GM19238 (cell line): Measurements from ENCODE around the gene FRAS1.
"Not testable (repeated sequence)": the region's sequence is repeated elsewhere in the genome, so short reads cannot be mapped to it uniquely, and the experiment has no call there.

Experiments
- DNase-seq: peaks from one replicate; pipeline ENCODE4 v3.0.0; 2011; ENCODE audit warnings: low spot score; ENCODE audit not compliant: insufficient read length

The FRAS1 gene, protein sequence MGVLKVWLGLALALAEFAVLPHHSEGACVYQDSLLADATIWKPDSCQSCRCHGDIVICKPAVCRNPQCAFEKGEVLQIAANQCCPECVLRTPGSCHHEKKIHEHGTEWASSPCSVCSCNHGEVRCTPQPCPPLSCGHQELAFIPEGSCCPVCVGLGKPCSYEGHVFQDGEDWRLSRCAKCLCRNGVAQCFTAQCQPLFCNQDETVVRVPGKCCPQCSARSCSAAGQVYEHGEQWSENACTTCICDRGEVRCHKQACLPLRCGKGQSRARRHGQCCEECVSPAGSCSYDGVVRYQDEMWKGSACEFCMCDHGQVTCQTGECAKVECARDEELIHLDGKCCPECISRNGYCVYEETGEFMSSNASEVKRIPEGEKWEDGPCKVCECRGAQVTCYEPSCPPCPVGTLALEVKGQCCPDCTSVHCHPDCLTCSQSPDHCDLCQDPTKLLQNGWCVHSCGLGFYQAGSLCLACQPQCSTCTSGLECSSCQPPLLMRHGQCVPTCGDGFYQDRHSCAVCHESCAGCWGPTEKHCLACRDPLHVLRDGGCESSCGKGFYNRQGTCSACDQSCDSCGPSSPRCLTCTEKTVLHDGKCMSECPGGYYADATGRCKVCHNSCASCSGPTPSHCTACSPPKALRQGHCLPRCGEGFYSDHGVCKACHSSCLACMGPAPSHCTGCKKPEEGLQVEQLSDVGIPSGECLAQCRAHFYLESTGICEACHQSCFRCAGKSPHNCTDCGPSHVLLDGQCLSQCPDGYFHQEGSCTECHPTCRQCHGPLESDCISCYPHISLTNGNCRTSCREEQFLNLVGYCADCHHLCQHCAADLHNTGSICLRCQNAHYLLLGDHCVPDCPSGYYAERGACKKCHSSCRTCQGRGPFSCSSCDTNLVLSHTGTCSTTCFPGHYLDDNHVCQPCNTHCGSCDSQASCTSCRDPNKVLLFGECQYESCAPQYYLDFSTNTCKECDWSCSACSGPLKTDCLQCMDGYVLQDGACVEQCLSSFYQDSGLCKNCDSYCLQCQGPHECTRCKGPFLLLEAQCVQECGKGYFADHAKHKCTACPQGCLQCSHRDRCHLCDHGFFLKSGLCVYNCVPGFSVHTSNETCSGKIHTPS (N-terminal part only)

DNA sequence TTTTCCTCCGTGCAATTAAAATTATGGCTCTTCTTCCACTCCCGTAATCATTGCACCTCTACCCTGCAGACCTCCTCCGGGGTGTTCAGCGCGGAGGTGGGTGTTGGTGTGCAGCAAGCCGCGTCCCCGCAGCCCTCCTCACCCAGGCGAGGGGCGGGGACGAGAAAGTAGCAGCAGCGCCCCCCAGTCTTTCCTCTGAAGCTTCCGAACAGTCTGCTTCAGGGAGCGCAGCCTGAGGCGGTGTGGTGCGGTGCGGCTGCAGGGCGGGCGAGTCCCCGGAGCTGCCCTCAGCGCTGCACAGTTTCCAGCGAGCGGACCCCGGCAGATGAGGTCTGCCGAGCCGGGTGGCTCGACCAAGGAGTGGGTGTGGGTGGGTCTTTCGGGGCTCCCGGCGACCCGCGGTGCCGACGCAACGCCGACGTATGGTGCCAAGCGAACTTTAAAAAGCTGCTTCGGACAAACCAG lies at the start of gene FRAS1:
Gene FRAS1 (plus strand): TSS at position 189 of the 465 bp plus-strand sequence. CDS start 687 bp downstream, outside the sequence.
- DNase-seq, result no peak

DNA sequence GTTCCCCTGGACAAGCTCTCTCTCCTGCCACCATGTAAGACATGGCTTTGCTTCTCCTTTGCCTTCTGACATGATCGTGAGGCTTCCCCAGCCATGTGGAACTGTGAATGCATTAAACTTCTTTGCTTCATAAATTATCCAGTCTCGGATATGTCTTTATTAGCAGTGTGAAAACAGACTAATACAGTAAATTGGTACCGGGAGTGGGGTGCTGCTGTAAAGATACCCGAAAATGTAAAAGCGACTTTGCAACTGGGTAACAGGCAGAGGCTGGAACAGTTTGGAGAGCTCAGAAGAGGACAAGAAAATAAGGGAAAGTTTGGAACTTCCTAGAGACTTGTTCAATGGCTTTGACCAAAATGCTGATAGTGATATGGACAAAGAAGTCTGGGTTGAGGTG lies 46.1 kb upstream of the FRAS1 start:
- not testable (repeated sequence) for DNase-seq

DNA sequence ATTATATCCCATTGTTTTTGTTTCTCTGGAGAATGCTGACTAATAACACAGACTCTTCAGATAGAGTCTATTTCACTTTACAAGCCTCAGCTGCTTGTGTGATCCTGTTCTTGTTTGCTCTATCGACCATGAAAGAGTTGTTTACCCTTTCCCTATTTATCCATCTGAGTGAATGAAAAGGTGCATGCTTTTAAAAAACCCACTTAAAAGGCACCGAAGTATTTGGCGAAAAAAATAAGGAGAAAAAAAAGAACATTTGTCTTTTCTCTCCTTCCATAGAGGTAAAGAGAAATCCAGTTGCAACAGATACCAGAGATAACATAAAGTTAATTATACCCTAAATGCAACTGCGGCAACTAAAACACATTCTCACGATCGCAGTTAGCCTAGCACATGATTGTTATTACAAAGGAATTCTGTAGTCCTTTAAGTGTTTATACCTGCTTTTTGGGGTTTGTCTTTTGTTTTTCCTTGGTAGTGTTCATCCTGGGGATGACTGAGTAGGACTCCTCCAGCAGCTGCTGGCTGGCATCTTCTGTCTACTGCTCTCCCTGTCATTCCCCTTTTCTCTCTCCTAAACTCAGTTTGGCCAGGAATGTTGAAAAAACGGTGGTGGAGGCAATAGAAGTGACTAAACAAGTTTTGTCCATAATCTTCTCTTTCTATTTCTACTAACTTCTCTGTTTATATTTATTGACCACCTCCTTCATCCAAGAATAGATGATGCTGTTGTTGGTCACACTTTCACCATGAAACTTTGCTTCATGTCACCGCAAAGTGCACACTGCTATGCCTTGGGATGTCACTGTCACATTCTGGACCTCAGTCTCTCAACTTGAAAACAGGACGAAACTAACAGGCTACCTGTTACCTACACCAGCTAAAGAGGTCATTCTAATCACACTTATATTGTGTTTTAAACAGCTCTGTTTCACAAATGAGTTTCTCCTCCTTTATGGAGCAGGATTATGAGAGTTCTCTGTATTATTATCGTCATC lies 41.9 kb upstream of the FRAS1 start:
- no peak for DNase-seq

DNA sequence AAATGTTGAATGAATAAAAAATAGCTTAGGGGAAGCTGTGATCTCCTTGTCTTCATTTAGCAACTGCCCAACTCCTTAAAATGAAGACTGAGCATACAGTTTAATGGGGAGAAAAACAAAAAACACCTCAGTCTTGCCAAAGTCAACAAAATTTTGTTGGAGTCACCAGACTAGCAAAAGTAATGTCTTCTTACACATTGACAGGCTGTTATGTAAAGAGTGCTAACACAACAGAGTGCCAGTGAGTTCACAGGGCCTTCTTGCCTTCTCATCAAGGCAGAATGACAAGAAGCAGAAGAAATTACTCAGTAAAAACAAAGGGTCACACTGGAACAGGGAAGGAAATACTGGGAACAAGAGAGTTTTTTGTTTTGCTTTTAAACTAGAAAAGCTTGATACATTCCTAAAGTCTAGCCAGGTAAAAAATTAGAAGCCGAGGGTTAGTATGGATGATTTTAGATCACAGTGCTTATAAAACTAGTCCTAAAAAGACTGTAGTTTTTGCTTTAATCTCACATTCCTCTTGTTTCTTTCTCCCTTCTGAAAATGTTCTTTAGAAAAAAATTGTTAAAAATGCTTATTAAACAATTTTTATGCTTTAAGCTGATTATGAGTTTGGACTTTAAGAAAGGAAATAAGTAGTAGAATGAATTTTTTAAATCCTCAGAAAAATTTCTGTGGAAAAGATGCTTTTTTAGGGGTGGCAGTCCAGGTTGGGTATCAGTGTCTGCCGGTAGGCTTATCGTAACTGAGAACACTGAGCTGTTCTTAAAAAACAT lies 38.7 kb upstream of the FRAS1 start:
- DNase-seq, result no peak

DNA sequence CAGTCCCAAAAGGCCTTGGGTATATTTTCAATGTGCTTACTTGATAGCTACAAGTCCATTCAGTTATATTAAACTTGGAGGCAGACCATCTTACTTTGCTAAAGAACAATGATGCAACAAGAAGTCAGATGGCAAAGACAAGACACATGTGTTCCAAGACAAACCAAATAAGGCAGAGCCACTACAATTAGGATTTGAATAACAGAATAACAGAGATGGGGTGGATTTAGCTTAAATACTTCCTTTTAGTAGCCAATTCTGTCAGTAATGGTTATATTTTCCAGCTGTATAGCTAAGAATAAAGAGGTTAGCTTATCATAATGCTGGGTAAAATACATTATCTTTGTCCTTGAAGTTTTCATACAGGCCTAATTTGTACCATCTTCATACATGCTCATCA lies 37.7 kb upstream of the FRAS1 start:
- DNase-seq, result no peak

DNA sequence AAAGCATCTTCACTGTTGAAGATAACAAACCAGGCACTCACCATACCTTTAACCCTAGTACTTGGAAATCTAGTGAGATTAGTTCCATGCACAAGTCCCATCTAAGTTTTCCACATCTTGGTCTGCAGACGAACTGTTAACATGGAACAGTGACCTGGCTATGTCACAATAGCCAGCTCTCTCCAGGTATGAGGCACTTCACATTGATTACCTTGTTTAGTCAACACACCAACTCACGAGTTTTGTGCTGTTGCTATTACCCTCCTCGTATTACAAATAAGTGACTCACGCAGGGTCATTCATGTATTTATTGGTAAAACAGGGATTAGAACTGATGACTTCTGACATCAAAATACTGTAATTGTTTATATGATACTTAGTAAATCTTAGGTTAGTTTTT lies 36.4 kb upstream of the FRAS1 start:
- DNase-seq, result no peak

DNA sequence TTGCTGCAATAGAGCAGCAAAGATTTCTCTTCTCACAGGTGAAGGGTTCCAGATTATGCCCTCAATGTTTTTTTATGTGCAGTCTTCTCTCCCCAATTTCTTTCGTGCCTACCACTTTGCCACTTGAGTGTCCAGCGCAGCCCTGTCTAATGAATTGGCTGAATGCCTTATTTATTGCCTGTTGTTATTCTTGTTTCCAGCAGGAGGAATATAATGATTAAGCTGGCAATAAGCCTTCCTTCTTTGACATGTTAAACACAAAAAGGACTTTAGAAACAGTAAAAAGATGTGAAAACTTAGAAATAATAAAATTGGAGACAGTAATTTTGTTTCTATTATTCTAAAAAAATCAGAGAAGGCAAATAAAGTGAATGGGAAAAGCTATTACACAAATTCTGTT lies 34.6 kb upstream of the FRAS1 start:
- no peak for DNase-seq

DNA sequence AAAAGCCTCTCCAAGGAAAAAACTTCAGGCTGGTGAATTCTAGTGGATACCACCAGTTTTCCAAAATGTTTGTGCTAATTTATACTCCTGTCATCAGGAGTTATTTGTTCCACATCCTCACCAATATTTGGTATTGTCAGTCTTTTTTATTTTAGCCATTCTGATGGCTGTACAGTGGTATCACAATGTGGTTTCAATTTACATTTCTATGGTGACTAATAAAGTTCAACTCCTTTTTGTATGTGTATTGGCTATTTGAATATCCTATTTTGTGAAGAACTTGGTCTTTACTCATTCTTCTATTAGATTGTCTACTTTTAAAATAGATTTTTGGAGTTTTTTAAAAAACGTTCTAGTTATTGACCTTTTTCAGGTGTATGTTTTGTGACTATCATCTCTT lies 33.0 kb upstream of the FRAS1 start:
- DNase-seq, result no peak

DNA sequence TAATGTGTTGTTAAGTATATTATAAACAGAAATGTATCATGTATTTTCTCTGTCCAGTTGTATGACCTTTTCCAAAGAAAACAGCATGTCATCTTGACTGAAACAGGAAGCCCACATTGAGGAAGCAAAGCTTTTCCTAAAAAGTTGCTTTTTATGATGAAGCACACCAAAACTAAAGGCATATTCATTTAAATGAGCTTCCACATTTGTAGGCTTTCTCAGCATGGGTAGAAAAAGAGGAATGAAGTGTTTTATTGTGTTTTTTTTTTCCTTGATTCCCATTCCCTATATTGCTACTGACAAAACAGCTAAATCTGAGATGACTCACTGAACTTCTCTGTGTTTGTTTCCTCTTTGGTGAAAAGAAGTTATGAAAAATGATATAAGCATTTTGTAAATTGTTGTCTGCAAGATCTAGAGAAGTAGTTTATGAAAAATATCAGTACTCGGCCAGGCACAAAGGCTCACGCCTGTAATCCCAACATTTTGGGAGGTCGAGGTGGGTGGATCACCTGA lies 32.5 kb upstream of the FRAS1 start:
- no peak for DNase-seq

DNA sequence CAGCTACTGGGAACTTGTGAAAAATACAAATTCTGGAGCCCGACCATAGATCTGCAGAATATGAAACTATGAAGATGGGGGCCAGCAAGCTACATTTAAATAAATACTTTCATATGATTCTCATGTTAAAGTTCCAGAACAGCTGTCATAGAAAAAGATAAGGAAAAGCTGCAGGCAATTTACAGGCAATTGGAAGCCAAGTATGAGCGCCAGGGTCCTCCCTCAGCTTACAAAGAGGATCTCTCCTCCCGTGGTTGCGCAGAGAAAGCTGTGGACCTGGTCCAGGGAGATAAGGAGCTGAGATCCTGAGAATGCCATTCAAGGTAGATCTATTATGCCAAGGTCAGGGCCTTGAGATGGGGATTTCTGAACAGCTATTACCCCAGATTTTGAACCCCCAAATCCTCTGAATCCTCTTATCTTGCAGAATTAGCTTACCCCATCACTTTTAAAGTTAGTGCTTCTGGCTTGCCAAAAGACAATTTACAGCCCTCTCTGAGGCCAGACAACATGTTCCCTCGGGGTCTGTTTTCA lies 25.6 kb upstream of the FRAS1 start:
- DNase-seq, result no peak

DNA sequence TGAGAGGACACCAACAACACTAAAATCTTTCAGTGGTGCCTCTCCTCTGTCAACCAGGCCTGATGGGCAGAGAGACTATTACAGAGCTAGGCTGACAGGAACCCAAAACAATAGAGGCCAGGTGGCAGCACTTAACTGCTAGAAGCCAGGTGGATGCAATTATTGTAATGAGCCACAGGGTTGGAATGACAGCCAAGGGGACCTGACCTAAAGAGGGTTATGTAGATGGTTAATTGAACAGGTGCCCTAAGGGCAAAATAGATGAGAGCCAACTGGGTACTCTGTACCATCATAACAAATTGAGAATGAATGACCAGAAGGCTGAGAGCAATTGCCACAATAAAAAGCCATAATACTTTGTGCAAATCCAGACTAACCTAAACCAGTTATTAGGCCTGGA lies 24.7 kb upstream of the FRAS1 start:
- no peak for DNase-seq

DNA sequence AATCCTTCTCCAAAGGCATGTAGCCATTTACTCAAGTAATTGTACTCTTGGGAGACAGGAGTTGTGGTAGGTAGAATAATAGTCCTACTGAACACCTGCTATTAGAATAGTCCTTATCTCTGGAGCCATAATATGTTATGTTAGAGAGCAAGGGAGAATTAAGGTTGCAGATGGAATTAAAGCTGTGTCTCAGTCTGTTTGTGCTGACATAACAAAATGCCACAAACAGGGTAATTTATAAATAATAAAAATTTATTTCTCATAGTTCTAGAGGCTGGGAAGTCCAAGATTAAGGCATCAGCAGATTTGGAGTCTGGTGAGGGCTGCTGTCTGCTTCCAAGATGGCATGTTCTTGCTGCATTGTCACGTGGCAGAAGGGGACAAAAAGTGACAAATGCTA lies 24.2 kb upstream of the FRAS1 start:
- no peak for DNase-seq

DNA sequence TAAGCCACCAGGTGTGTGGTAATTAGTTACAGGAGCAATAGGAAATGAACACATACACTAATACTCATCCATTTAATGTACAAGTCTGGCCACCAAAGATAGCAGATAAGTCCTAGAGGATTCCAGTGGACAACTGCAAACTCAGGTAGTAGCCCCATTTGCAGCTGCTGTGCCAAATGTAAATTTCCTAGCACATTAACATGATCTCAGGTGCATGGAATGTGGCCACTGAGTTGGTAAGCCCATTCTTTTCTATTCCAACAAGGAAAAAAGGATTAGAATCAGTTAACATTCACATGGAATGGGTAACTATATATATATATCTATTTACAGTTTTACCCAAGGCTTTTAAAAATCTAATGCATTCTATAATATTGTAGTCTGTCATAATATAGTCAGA lies 23.3 kb upstream of the FRAS1 start:
- no peak for DNase-seq

DNA sequence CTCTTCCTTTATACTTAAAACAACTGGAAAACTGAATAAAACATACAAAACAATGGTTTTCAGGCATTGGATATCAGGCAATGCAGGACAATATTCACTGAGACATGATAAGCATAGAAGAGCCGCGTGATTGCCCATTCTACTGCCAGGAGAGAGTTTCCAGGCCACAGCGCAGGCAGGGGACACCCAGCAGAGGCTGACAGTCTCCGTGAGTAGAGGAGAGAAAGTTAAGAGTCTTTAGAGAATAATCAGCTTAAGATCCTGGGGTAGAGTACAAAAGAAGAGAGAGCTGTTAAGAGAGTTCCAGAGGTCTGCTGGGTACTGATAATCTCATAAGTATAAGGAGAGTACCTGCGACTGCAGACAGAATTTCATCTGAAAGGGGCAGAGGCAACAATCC lies 18.4 kb upstream of the FRAS1 start:
- DNase-seq, result no peak

DNA sequence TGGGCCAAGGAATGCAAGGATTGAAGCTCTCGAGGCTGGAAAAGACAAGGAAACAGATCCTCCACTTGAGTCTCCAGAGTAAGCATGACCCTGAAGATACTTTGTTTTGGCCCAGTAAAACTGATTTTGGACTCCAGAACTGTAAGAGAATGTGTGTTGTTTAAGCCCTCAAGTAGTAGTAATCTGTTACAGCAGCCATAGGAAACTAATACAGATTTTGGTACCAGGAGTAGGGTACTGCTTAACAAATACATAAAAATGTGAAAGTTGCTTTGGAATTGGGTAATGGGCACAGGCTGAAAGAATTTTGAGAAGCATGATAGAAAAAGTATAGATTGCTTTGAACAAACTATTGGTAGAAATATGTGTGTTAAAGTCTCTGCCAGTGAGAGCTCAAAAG lies 17.4 kb upstream of the FRAS1 start:
- no peak for DNase-seq

DNA sequence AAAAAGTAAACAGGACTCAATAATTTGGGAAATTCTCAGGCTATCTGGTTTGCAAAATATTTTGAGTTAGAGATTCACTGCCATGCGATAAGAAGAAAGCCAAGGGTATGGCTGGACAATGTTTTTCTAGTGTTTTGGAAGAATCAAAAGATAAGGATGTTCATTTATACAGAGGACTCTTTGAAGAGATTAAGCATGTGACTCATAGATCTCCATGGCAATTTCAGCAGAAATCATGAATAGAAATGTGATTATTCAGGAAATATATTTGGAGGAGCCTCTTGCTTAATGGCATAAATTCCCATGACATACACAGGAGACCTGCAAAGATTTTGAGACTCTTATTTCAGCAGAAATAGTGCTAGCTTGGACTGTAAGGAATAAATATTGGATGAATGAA lies 16.7 kb upstream of the FRAS1 start:
- DNase-seq, result no peak

DNA sequence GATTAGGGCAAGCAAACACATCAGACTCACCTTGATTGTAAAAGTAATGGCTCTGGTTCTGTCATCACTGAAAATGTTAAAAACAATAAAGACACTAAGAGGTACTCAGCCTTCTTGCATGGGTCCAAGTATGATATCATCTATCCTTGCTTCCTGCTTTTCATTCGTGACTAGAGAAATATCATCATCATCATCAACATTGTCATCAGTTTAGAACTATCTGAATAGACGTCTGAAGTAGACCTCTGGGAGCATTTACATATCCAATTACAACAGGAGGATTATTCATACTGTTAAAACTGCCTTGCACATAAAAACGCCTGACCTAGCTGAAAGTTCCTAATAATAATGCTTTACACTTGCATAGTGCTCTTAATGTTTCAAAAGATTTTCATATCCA lies 9.8 kb upstream of the FRAS1 start:
- DNase-seq, result no peak

DNA sequence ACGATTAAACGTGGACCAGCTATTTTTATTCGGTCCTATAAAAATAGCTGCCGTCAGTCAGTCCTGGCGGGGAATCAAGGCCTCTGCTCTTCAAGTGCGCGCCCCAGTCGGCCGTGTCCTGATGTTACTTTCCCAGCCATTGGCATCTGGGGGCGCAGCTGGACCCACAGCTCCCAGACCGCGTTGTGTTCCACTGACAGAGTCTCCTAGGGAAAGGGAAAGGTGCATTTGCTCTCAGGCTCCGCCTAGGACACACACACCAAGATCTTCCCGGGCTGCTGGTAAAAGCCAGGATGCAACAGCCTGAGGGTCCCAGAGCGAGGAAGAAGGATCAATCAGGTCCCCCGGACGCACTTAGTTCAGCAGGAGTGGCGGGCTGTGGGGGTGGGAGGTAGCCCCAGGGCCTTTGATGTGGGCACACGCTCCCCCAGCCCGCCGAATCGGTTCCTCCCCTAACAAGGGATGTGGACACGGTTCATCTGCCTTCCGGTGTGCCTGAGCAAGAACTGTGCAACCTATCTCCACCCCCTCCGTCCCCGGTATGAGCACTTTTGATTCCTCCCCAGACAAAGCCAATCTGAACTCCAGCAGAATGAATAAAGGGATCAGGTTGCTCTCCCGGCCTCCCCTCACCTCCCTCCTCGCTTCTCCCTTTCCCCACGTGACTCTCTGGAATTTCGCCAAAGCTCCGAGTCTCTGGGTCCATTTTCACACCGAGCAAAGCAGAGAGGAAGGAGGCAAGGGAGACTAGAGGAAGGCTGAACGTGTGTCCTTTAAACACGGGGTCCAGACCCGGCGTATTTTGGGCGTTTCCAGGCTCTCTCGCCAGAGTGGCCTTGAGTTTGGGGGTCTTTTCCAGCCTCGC lies 626 bp upstream of the FRAS1 start:
- DNase-seq, result peak; percentile 26
